Natural killer cell (primary cell): ENCODE results near the gene EMILIN1. TPM values are rescaled to one million over a fixed set of nuclear protein-coding genes. Genes with fewer than 3 reads are reported as not detected.

ENCODE experiments used
- ATAC-seq, 3 donors: fragments of 150-1000 bp in 2 of 3; fragments of 200-7000 bp in 1 of 3; cut with Tn5 transposase; 1 replicate in 1 of 3; 2 replicates in 2 of 3; pipeline ENCODE4 v1.10.0; 2021; ENCODE audit warnings: mild to moderate bottlenecking in 2 of 3, moderate library complexity in 2 of 3
- DNase-seq, 2 donors: peaks; one replicate each; pipeline versions ENCODE4 v3.0.0 to v3.0.0-alpha.2; 2013 to 2021; ENCODE audit warnings: mixed read lengths in 1 of 2
- H3K27ac ChIP-seq: one replicate; pipeline ENCODE4 v1.5.1; 2013; ENCODE audit warnings: mild to moderate bottlenecking, low read length
- H3K27me3 ChIP-seq: one replicate; pipeline ENCODE4 v1.6.1; 2013; ENCODE audit warnings: low read length; ENCODE audit not compliant: control insufficient read depth, insufficient read depth
- H3K36me3 ChIP-seq: one replicate; pipeline ENCODE4 v1.6.1; 2013; ENCODE audit warnings: low read length; ENCODE audit not compliant: control insufficient read depth, insufficient read depth
- H3K4me1 ChIP-seq: one replicate; pipeline ENCODE4 v1.6.1; 2013; ENCODE audit warnings: low read length; ENCODE audit not compliant: control insufficient read depth, insufficient read depth
- H3K4me3 ChIP-seq: one replicate; pipeline ENCODE4 v1.5.1; 2013; ENCODE audit warnings: low read length
- H3K9me3 ChIP-seq: one replicate; pipeline ENCODE4 v1.6.1; 2013; ENCODE audit warnings: low read length; ENCODE audit not compliant: control insufficient read depth, insufficient read depth
- H3K27ac Mint-ChIP-seq, 2 donors: one replicate each; pipeline ENCODE4 v1.8.0; 2022; ENCODE audit warnings: mild to moderate bottlenecking in 2 of 2, mixed read lengths in 2 of 2, moderate library complexity in 1 of 2
- H3K27me3 Mint-ChIP-seq, 2 donors: one replicate each; pipeline ENCODE4 v1.8.0; 2022; ENCODE audit warnings: low read depth in 2 of 2, mixed read lengths in 2 of 2
- H3K36me3 Mint-ChIP-seq: one replicate; pipeline ENCODE4 v1.8.0; 2022; ENCODE audit warnings: mixed read lengths
- H3K4me1 Mint-ChIP-seq, 2 donors: one replicate each; pipeline ENCODE4 v1.8.0; 2022; ENCODE audit warnings: mixed read lengths in 2 of 2
- H3K4me3 Mint-ChIP-seq: one replicate; pipeline ENCODE4 v1.8.0; 2022; ENCODE audit warnings: mild to moderate bottlenecking, moderate library complexity, mixed read lengths
- H3K9me3 Mint-ChIP-seq, 2 donors: one replicate each; pipeline ENCODE4 v1.8.0; 2022; ENCODE audit warnings: mixed read lengths in 2 of 2
- CTCF ChIP-seq: fragments of 200-600 bp; IDR thresholded peaks from one replicate; pipeline ENCODE4 v1.8.0; 2022; ENCODE audit warnings: antibody characterized with exemption
- WGBS: methylation state at CpG from one replicate; pipeline ENCODE4 v1.1.7; 2013; ENCODE audit warnings: missing lambda C conversion rate; ENCODE audit not compliant: insufficient coverage; 5-methylcytosine and 5-hydroxymethylcytosine counted together
- intact Hi-C: fragments of 100-400 bp; cut with micrococcal nuclease; formaldehyde crosslinking; loops from one replicate; pipeline ENCODE4 v1.14.2; 2022
- total RNA-seq, 4 donors: library from RNA; stranded (reverse); fragments of 120-200 nt in 1 of 4; gene quantifications; one replicate each; pipeline versions ENCODE4 v1.2.3 to v1.2.4, GENCODE V29; 2013 to 2022

Gene EMILIN1
- total RNA-seq, 3 donors from 2014 or later (not counting 1 experiment from before 2014, with no cell fraction given) = 0.31 to 0.78 (median 0.41) TPM

DNA sequence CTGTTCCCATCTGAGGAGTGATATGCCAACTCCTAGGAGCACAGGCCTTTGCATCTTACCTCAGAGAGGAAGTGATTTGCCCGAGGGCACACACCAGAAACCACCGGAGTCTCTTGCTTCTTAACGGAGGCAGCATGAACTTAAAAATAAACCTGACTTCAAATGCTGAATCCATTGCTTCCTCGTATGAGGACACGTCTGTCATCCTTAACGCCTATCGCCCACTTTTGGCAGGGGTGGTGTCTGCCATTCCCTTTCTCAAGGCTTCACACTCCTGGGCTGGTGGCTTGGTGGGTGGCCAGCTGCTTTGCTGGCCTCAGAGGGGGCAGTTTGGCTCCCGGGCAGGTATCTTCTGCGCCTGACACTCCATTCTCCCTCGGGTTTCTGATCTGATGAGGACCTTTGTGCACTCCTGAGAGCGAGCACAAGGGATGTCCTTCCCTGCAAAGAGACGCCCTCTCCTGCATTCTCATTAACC lies 57.1 kb downstream of the EMILIN1 start:
- DNase-seq = peak in 1 of 2 donors; percentile 18
- WGBS = 71% methylated on average over 12 of the region's 12 CpGs

More for the DNA sequence above, 57.1 kb downstream of the EMILIN1 start:
- Mint-ChIP-seq H3K27ac (peak overlapping the region; percentile 94 to 97), H3K27me3 (no peaks in the 10 kb centered on the region), H3K4me1 (peaks cover 18 to 30% of the 10 kb centered on the region in 2 donors), H3K4me3 (peak overlapping the region; percentile 55), H3K9me3 (no peaks in the 10 kb centered on the region), H3K36me3 (no peaks in the 10 kb centered on the region)
- no peak overlapping the region for H3K4me3 ChIP-seq
- no peaks in the 10 kb centered on the region for H3K27me3 ChIP-seq
- ATAC-seq = no peak
- intact Hi-C loops = loop anchor here (10.0 kb wide), 1 partner anchor 51 kb away; the partner anchor contains the start of gene KHK
- H3K36me3 ChIP-seq = peaks cover 21% of the 10 kb centered on the region
- H3K27ac ChIP-seq = no peak overlapping the region
- no peak for TF ChIP-seq CTCF
- H3K9me3 ChIP-seq = no peaks in the 10 kb centered on the region
- peaks cover 24% of the 10 kb centered on the region for H3K4me1 ChIP-seq

Other genes starting within 250 kb of the EMILIN1 start
- not detected for gene DPYSL5, start 230.5 kb upstream of the EMILIN1 start, total RNA-seq
- 1 to 10 TPM; 3.9 to 5.0 (median 4.2) TPM for gene MAPRE3, start 108.0 kb upstream of the EMILIN1 start, total RNA-seq
- gene TMEM214, start 45.6 kb upstream of the EMILIN1 start, total RNA-seq = 10 to 100 TPM; 64.9 to 81.1 (median 79.2) TPM
- 10 to 100 TPM in 2 of 3 donors, 1 to 10 TPM in 1; 10.0 to 12.0 (median 10.8) TPM for gene AGBL5, start 26.9 kb upstream of the EMILIN1 start, total RNA-seq
- 100 to 1,000 TPM; 178 to 207 (median 192) TPM for gene OST4, start 7.0 kb upstream of the EMILIN1 start, total RNA-seq
- 1 to 10 TPM; 3.7 to 4.0 (median 3.8) TPM for gene KHK, start 8.2 kb downstream of the EMILIN1 start, total RNA-seq
- gene CGREF1, start 40.5 kb downstream of the EMILIN1 start, total RNA-seq = not detected
- gene ABHD1, start 45.2 kb downstream of the EMILIN1 start, total RNA-seq = 1 to 10 TPM in 2 of 3 donors, under 1 TPM in 1; 0.88 to 2.4 (median 1.2) TPM
- 10 to 100 TPM; 24.6 to 41.5 (median 31.2) TPM for gene PREB, start 56.0 kb downstream of the EMILIN1 start, total RNA-seq
- gene PRR30, start 60.8 kb downstream of the EMILIN1 start, total RNA-seq = not detected
- not detected for gene TCF23, start 70.4 kb downstream of the EMILIN1 start, total RNA-seq
- 10 to 100 TPM; 65.5 to 76.6 (median 76.5) TPM for gene ATRAID, start 133.4 kb downstream of the EMILIN1 start, total RNA-seq
- 100 to 1,000 TPM in 1 of 3 donors, 10 to 100 TPM in 2; 86.2 to 102 (median 93.7) TPM for gene SLC5A6, start 133.7 kb downstream of the EMILIN1 start, total RNA-seq
- 10 to 100 TPM; 21.8 to 26.6 (median 24.0) TPM for gene CAD, start 138.8 kb downstream of the EMILIN1 start, total RNA-seq
- gene SLC30A3, start 184.4 kb downstream of the EMILIN1 start, total RNA-seq = not detected
- not detected for gene DNAJC5G, start 196.8 kb downstream of the EMILIN1 start, total RNA-seq
- gene TRIM54, start 203.8 kb downstream of the EMILIN1 start, total RNA-seq = under 1 TPM in 2 of 3 donors, not detected in 1; 0.18 to 0.21 TPM
- gene UCN, start 229.8 kb downstream of the EMILIN1 start, total RNA-seq = 1 to 10 TPM; 1.6 to 3.6 (median 2.4) TPM
- 10 to 100 TPM; 63.9 to 75.2 (median 64.8) TPM for gene MPV17, start 244.5 kb downstream of the EMILIN1 start, total RNA-seq